ENCODE measurements around the gene LARP6.
"Not testable (repeated sequence)": the region's sequence is repeated elsewhere in the genome, so short reads cannot be mapped to it uniquely, and the experiment has no call there.

Gene LARP6

DNA sequence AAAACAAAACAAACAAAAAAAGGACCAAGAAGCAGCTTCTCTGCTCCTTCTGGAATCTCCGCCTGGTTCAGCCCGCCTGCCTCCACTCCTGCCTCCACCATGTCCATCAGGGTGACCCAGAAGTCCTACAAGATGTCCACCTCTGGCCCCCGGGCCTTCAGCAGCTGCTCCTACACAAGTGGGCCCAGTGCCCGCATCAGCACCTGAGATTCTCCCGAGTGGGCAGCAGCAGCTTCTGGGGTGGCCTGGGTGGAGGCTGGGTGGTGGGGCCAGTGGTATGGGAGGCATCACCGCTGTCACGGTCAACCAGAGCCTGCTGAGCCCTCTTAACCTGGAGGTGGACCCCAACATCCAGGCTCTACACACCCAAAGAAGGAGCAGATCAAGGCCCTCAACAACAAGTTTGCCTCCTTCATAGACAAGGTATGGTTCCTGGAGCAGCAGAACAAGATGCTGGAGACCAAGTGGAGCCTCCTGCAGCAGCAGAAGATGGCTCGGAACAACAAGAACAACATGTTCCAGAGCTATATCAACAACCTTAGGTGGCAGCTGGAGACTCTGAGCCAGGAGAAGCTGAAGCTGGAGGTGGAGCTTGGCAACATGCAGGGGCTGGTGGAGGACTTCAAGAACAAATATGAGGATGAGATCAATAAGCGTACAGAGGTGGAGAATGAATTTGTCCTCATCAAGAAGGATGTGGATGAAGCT lies 4.8 kb upstream of the LARP6 start:
- not testable (repeated sequence) for DNase-seq

DNA sequence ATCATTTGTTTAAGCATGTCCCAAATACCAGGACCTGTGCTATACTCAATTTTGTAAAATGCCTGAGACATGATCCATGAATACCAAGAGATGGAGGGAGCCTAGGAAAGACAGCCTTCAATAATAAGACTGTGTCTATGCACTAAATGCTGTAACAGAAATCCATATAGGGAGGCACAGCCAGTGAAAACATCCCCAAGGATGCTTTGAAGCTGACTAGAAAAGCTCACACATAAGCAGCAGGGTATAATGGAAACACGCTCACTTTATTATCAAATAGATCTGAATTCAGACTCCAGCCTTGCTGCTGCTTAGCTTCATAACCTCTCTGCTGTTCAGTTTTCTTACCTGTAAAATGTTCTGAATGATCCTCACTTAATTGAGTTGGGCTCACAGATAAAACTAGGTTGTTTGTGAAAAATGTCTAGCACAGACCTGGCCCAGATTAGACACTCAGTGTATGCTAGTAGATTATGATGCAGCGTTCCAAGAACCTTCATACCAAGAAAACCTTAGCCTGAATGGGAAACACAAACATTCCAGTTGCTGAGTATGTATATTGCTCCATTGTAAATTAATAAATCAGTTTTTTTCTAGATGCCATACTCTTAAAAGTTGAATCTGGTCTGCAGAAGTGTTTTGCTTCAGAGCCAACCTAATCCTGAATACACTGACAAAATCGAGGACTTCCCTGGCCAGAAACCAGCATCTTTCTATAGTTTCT lies 3.8 kb upstream of the LARP6 start:
- no peak for DNase-seq

DNA sequence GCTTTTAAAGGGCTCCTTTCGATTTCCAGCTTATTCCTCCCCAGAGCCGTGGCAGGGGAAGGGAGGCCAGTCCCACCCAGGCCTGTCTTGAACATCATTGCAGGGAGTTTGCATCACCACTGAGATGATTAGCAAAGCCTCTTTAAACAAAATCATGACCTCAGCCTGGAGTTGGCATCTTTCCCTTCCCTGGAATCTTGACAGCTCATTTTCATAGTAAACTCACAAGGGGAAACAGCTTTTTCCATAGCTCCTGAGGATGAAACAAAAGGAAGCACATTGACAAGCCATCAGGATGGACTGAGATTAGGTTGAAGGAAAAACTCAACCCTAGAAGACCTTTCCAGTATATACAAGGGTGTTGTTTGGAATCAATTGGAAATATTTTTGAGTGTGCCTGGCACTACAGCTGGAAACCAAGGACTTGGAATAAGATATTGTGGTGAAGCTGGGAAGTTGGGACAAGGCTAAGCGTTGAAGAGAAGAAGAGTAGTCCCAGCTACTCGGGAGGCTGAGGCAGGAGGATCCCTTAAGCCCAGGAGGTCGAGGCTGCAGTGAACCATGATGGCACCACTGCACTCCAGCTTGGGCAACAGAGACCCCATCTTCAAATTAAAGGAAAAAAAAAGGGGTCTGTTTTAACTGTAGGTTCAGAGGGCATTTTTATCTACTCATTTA lies 3.1 kb upstream of the LARP6 start:
- DNase-seq: no peak

DNA sequence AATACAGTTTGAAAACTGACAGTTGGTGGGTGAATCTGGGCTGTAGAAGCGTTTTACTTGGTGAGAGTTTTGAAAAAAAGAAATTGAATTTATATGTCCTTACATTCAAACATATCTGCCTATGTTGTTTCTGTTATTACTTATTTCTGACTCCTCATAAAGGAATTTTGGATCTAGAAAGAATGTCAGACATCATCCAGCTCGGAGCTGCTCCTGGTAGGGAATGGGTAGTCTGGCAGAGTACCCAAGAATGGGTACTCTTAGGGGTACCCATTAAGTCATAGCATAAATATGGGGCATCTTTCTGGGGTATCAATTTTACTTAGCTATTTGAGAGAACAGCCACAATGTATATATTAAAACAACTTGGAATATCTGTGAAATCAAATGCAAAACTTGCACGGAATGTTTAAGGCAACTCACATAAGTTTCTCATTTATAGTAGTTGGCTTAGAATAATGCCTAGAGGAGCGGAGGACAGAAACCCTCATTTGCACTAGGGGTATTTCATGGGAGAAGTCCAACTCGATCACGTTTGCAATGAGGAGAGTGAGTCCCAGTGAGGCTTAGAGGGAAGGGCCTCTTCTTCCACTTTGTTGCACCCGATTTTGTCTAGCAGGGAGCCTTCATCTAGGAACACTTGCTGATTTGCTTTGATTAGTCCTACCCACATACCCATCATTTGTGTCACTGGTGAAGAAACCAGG lies 2.4 kb upstream of the LARP6 start:
- no peak for DNase-seq

DNA sequence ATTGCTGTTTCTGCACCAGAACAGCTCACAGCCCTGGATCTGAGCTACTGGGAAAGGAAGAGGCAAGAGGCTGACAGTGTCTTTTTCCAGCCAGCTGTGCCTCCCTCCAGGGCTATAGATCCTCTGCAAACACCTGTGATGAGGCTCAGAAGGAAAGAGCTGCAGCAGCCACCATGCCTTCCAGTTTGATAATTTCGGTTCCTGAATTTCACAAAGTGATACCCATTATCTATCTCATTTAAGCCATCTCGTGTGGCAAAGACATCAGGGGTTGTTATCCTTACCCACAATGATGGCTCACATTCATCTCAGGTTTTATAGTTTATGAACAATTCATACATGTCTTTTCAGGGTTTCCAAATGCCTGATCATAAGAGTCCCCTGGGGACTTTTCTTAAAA lies 1.8 kb upstream of the LARP6 start:
- DNase-seq: no peak

DNA sequence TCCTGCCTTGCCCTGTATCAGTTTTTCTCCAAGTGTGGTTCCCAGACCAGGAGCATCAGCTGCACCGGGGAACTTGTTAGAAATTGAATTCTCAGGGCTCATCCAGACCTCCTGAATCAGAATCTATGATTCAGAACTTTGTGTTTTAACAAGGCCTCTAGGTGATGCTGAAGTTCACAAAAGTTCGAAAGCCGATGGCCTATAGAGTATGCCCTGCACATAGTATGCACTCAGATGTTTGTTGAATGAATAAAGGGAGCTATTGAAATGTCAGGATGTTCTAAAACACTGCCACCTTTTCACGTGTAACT lies 664 bp upstream of the LARP6 start:
- no peak for DNase-seq

DNA sequence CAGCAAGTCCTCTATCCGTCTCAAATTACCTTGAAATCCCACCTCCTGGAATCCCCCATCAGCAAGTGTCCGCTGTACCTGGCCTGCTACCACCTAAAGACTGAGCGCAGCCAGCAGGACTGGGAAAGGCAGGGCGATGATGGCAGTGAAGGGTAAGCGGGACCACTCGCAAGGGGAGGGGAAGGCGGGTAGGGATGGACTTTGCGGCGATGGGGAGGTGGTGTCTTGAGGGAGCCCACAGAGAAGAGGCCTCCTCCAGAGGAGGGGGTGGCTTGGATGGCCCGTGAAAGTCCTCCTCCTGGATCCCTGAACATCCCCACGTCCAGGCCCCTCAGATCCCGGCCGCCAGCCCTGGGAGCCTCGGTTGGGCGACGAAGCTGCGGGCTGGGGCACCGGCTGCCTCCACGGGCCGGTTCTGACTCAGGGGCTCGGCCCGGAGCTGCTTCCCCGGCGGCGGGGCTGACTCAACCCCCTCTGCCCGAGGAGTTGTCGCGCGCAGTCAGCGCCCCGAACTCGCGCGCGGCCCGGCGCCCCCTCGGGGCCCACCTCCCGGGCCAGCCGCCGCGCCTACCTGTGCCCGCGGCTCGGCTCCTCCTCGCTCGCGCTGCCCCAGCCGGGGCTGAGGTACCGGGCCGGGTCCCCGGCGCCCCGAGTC lies 512 bp downstream of the LARP6 start:
- no peak for DNase-seq

DNA sequence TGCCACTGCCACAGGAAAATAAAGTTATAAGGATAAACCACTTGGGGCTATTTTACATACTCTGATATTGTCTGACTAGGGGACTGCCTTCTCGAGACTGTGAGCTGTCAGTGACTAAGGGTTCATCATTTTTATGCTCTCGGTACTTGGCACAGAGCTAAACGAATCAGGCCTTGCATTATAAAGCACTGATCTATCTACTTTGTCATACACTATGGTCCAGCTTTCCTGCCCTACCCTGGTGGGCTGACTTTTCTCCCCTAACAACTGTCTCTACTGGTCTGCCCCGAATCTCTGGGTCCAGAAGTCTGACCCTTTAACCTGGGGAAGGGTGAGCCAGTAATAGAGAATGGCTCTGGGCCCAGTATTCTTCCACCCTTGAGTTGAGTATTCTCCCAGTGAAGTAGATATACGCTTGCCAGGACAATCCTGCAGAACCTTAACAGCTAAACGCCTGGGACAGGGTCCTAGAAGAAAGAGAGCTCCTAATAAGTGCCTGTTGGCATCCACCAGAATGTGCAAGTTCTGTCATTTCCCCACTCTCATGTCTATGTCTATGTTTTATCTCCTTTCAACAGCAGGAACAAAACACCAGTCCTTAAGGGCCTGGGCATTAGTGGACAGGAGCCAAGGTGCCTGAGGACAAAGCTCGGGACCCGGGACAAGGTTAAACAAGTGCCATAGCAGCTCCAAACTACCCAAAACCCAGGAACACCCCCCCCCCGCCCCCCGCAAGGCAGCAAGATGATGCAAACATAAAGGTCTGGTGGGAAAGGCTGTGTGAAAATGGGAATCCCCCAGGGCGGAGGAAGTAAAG lies 1.2 kb downstream of the LARP6 start:
- DNase-seq: no peak

DNA sequence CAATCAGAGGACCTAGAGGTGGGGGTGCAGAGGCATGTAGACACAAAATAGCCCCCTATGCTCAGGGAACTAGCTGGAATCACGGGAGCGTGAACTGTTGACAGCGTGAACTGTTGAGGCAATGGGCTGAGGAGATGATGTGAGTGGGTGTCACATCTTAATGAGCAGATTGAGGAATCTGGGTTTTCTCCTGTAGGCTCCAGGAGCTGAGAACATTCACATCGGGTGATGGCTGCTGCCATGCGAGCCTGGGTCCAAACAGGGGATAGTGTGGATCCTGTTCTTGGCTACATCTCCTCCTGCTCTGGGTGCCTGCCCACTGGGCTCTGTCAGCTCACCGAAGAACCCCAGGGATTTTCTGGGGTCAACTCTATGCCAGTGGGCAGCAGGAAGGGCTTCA lies 2.1 kb downstream of the LARP6 start:
- DNase-seq: no peak

DNA sequence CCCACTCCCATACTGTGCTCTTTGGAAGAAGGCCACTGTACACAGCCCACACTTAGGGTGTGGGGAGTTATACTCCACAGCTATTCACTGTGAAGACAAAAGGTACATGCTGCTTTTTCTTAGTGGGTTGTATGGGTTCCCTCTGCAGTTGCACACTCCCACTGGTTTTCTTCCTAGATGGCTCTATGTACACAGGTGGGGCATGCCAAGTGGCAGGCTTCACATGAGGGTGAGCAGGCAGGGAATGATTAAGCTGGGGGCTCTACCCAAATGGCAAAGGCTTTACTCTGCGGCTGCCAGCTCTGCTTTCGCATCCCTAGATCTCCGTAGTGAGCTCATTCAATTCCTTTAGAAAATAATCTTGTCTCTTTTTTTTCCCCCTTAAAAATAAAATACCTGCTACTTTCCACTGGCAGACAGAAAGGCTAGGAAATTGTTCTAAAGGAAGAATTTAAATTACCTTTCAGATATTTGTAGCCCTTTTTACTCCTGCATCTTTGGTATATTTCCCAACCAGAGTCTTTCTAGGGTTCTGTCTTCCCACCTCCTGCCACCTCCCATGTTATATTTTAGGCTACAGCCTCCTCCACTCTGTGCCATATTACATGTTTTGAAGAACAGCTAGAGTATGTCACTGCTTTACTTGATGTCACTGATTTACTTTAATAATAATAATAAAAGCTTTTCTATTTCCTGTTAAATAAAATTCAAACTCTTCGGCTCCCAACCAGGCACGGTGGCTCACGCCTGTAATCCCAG lies 8.2 kb downstream of the LARP6 start:
- DNase-seq: no peak

DNA sequence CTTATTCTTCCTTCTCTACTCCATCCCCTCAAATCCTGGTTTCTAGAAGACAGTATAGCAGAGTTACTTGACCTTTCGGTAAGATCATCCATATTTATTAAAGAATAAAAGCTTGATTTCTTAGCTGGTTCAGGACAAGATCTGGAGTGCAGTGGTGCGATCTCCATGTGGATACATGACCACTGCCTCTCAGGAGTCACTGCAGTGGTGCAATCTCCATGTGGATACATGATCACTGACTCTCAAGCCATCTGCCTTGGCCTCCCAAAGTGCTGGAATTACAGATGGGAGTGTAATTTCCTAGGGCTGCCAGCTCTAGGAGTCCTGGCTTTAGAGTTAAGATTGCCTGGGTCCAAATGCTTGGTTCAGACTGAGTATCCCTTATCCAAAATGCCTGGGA lies 16.5 kb downstream of the LARP6 start:
- no peak for DNase-seq

DNA sequence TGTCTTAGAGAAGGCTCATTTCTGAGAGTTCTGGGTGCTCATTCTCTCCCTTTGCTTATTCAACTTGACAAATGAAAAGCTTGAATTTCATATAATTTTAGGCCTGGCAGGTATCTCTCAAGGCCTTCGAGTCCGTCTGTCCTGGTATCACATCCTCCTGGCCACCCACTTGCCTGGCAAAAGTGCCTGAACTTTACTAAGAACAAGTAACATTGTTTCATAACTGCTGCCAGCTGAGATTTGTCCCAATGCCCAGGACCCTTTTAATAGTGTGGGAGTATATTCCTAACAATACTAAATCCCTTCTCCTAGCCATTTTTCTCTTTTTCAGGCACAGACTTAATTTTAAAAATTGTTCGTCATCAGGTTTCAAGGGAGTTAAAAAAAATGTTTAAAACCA lies 18.1 kb downstream of the LARP6 start:
- DNase-seq: no peak

DNA sequence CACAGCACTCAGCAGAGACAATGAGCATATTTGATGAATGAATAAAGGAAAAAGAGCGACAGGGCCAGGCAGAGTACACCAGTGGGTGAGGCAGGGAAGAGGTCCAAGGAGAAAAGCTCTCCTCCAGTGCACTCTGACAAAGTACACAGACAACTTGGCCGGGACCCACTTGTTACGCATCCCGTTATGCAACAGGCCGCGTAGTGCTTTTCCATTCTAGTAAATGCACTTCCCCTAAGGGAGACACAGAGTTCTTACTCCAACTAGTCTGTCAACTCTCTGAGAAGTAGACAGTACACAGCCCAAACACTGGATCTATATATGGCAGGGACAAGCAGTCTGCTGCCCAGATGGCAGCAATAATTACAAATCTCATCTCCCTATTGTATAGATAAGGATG lies 18.5 kb downstream of the LARP6 start:
- no peak for DNase-seq

DNA sequence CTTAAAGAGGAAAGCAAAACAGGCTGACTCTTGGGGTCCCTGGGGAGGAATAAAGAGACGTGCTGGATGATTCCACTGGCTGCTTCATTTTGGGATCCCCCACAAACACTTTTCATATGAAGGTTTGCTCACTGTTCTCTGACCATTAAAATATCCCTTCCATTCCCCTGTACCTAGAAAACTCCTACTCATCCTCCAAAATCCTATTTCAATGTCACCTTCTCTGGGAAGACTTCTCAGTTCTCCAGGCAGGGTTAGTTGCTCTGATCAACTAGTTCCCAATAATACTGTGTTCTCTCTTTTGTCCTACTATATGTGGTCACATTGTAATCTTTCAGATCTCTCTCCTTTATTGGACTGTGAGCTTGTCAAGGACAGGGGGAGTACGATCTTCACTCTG lies 19.0 kb downstream of the LARP6 start:
- no peak for DNase-seq

DNA sequence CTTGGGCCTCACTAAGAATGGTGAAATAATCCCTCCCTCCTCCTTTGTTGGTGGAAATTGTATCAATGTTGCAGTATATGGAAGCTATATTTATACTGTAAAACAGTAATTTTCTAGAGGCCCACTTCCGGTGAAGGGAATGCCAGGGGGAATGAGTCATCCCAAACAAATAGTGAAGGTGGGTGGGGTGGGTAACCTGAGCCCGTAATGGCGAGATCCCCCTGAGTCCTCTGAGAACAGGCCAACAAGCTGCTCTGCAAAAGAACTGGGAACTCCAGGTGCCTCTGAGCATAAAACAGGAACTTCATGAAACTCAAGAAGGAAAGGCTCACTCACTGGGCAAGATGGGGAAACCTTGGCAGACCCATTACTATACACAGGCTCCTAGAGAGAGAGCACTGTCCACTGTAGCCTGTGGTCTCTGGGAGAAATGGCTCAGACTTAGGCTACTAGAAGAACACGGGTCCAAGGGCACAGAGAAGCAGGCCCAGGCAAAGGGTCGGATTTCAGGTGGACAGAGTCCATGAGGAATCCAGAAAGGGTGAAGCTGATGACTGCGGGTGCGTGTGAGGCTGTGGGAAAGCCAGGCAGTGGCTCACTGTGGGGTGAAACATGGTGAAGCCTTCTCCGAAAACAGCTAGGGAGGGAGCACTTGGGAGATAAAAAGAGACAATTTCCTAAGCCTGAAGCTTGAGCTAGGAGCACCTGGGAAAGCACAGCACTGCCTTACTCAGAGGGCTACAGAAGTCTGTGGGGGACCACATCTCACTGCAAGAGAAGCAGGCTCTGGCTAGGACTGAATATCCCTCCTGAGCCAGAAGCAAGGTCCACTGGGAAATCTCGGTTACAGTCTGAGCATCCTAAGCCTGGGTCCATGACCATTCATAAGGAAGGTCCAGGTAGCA lies 19.8 kb downstream of the LARP6 start:
- no peak for DNase-seq

DNA sequence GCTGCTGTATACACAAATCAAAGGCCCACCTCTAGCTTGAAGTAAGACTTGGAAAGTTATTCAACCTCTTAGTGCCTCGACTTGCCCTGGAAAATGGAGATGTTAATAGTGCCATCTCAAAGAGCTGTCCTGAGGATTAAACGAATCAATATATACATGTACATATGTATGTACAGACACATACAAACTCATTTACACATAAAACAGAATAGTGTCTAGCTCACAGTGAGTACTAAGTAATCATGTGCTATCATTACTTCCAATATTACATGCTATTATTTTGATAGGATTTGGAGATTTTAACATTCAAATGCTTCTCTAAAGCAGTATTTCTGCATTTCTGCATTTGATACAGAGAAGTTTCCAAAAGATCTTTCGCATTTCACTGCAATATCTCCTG lies 20.5 kb downstream of the LARP6 start:
- no peak for DNase-seq

DNA sequence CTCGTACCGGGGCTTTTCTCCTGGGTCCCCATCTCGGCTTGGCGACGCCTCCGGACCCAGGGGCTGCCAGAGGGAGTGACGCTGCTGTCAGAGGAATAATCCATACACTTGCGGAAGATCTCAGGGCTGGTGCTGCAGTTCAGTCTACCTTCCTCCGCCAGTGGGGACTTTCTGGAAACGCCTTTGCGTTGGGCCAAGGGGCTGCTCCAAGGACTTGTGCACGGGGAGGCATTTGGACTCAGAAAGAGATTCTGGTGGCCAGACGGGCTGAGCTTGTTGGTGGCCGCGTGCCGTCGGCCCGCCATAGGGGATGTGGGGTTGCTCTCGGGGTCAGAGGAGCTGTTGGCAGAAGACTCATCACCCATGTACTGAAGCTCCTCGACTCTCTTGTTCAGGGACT lies 21.8 kb downstream of the LARP6 start:
- DNase-seq: no peak

DNA sequence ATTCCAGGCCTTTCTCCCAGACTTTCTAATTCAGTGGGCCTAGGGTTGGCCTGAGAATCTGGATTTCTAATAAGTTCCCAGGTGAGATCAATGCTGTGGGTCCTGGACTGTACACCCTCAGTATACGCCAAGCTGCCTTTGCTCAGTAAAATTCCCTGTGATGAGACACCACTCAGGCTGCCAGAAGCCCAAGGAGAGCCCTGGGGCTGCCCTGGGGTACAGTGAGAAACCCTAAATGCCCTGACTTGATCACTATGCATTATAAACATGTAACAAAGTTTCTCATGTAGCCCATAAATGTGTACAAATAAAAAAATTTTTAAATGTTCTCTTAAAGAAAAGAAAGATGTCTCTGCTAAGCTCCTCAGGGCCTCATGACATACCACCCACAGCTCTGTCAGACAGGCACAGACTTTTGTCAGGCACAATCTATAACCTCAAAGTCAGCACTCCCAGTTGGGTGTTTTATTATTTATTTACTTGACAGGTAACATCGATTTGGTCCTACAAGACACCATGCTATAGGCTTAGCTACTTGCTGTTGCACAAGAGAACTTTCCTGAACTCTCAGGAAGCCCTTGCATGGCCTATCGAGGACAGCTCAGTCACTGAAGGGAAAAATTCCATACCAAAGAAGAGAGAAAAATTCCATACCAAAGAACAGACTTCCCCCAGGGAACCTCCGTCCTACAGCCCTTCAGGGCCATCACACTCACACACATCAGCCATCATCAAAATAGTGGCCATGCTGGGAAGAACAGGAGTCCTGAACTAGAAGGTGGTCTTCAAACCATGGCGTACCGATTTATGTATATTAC lies 22.7 kb downstream of the LARP6 start:
- no peak for DNase-seq

DNA sequence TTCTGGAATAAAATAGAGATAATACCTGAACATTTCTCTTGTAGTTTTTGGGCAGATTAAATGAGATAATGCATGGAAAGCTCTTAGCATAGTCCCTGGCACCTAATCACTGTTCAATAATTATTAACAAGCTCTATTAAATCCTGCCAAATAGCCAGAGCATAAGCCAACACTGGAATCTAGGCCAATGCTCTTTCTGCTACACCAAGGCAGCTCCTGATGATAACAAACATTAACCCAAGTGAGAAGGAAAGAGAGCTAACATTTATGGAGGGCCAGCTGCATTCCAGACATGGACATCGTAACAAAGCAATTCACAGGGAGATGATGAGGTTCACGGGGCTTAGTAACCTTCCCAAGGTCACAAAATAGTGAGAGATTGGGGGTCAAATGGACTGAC lies 23.3 kb downstream of the LARP6 start:
- DNase-seq: no peak
